AML-193 (cell line): ENCODE measurements around the gene HMGB4.

ENCODE experiments used
- DNase-seq, 2 experiments: peaks; one replicate each; lab custom pipeline; 2025; lab: John Stamatoyannopoulos, UW

Gene HMGB4

DNA sequence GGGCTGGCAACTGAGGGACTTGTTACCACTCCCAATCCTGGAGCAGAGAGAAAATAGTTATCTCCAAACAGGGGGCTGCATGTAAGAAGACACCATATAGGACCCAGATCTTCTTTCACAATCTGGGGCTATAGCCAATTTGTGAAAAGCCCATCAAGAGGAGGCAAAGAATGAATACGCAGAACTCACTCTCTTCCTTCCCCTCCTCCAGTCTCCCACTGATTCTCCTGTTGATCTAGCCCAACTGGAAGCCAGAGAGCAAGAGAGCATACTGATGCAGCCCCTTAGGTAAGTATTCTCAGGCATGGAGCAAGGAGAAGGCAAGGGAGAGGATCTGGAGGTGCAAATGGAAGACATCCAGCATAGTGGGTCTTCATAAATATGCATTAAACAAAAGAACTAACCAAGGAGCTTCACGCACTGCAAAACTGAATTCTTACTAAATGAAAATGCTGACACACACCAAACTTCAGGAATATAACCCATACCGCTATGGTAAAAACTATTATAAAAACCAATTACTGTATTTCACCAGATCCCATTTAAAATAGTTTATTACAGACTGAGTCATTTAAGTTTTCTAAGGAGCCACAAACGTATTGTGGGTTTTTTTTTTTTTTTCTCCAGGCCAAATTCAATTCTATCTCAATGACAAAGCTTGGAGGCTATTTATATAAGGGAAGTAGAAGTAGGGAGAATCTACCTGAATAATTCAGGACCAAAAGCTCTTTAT lies 15.5 kb upstream of the HMGB4 start:
- DNase-seq = no peak

- DNase-seq = no peak
Measured at GRCh38 chr1:33849211-33849610, 14.7 kb upstream of the HMGB4 start.

- no peak for DNase-seq
Measured at GRCh38 chr1:33850481-33850880, 13.4 kb upstream of the HMGB4 start.

- no peak for DNase-seq
Measured at GRCh38 chr1:33852711-33853110, 11.2 kb upstream of the HMGB4 start.

- no peak for DNase-seq
Measured at GRCh38 chr1:33853431-33853830, 10.4 kb upstream of the HMGB4 start.

GRCh38 chr1:33854091-33854490 lies 9.8 kb upstream of the HMGB4 start:
- DNase-seq = no peak

DNA sequence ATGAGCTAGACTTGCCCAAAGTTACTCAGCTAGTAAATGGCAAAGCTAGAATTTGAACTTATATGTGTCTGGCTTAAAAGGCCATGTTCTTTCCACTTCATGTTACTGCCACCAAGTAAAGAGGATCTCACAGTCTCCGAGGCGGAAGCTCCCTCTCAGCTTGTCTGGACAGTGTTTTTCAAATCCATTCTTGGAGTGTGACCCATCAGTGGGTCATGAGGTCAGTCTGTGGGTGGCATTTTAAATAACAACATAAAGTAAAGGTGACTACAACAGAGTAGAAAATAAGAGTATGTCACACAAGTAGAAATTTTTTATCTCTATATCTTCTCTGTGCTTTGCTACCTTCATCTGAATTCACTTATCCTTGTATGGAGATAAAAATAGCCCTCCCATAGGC lies 3.2 kb upstream of the HMGB4 start:
- DNase-seq = no peak

- no peak for DNase-seq
Measured at GRCh38 chr1:33864460-33865389, 846 bp downstream of the HMGB4 start.

DNA sequence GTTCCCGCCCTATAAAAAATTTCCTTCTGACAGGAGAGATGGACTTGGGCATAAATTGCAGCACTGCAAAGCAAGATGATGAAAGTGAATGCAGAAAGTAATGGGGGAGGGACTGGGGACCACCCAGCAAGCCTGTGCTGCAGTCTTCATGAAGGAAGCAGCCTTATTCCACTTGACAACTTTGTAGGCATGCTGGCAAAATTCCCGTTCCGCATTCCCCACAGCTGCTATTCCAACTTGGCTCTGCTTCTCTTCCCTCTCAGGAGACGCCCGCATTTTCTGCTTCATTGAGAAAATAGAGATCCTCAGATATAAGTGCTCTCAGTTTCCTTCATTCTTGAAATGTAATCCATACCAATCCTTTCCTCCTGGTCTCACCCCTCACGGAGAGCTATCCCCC lies 2.4 kb downstream of the HMGB4 start:
- DNase-seq = no peak

DNA sequence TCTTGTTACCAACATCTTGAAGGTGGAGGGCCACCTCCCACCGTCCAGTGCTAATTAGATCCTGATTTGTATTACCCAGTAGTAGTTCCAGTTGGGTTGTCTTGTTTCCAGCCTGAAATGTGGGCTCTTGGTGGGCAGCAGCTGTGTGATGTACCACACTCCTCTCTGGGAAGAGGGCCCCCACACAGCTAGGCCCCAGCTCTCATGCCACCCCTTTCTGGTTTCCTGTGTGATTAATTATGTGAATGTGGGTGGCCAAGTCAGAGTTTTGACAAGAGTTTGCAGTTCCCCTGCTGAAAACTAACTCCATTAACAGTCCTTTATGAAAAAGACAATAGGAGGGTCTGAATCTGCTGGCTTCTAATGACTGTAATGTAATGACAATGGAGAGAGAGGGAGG lies 3.8 kb downstream of the HMGB4 start:
- DNase-seq = no peak

- DNase-seq = no peak
Measured at GRCh38 chr1:33872275-33872674, 8.4 kb downstream of the HMGB4 start.

- no peak for DNase-seq
Measured at GRCh38 chr1:33872683-33873082, 8.8 kb downstream of the HMGB4 start.

GRCh38 chr1:33874636-33875035 lies 10.8 kb downstream of the HMGB4 start:
- DNase-seq = no peak

- DNase-seq = no peak
Measured at GRCh38 chr1:33875862-33876261, 12.0 kb downstream of the HMGB4 start.

GRCh38 chr1:33876970-33877650 lies 13.2 kb downstream of the HMGB4 start:
- DNase-seq = no peak

- DNase-seq = no peak
Measured at GRCh38 chr1:33878392-33878791, 14.5 kb downstream of the HMGB4 start.

DNA sequence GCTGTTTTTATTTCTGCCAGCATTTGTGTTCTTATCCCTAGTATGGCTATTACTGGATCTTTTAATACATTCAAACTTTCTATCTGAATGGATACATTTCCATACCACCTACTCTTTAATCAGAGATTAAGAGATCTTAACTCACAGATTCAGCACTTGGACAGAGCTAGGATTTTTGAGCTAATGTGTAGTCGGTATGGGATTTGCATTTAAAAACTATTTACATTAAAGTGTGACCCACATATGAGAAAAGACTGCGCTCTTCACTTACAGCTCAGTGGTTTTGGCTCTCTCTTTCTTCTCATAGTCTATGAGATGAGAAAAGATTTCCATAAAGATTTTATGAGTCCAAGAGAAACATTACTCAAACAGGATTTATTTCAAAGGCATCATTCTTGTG lies 16.4 kb downstream of the HMGB4 start:
- no peak for DNase-seq

- DNase-seq = no peak
Measured at GRCh38 chr1:33886496-33886895, 22.6 kb downstream of the HMGB4 start.

DNA sequence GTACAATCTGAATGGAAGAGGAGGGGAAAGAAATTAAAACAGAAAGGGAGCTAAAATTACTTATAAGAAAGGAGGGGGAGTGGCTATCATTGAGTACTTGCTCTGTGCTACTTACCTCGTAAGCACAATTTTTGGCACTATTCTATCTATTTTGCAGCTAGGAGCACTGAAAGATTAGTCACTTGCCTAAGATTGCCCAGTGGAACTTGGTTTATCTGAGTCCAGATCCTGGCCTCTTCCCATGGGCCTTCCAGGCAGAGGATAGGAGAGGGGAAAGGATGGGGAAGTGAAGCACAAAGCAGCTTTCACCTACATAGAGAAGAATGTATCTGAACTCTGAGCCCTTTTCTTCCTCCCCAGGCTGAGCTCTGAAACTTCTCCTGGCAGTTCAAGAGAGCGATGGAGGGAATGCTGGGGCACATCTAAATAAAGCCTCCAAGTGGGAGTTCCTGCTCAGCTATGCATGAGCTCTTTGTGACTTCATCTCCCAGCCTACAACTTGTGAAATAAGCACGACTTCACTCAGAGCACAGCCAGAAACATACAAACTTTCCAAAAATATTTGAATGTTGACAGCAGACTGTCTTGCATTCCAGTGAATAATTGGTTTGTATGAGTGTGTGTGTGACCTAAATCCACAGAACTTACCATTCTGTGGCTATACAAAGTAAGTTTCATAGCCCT lies 29.4 kb downstream of the HMGB4 start:
- no peak for DNase-seq

- no peak for DNase-seq
Measured at GRCh38 chr1:33895396-33895795, 31.5 kb downstream of the HMGB4 start.

DNA sequence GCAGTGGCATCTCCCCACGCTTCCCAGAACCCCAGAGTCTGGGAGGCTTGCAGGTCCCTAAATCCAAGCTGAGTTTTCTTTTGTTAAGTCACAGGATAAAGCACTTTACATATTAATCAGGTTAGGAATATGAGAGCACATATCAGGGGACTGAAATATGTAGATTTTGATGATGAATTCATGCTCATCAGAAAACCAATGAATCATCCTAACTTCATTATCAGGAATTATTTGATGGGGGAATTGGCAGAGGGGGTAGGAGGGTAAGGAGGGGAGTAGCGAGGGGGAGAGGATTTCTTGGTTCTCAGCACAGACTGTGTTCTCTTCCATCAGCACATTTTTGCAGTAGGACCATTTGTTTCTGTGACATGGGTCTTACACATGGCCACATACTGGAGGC lies 32.1 kb downstream of the HMGB4 start:
- DNase-seq = no peak

DNA sequence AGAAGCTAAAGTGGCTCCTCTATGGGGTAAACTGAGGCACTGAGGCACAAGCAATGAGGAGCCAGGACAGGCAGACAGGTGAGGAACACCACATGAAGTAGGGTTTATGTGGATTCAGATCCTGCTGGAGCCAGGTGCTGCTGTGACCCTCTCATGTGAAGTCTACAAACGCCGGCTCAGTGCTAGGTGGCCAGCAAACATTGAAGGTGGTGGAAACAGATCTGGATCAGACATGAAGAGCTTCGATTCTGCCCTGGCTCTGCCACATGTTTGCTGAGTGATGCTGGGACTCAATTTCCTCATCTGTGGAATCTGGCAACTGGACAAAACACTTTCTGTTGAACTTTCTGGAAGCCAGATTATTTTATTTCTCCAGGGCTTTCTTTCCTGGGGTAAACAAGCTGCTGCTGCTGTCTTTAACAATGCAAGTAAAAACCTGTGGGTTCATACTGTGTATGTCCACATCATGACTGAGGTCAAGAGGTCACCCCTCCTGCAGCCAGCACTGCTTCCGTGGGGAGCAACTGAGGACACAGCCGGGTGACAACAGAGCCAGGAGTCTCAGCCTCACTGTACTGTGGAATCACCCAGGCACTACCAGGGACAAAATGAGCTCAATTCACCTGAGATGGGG lies 33.3 kb downstream of the HMGB4 start:
- no peak for DNase-seq
